ENCODE results near the gene SLC7A6OS.

SLC7A6OS gene

DNA sequence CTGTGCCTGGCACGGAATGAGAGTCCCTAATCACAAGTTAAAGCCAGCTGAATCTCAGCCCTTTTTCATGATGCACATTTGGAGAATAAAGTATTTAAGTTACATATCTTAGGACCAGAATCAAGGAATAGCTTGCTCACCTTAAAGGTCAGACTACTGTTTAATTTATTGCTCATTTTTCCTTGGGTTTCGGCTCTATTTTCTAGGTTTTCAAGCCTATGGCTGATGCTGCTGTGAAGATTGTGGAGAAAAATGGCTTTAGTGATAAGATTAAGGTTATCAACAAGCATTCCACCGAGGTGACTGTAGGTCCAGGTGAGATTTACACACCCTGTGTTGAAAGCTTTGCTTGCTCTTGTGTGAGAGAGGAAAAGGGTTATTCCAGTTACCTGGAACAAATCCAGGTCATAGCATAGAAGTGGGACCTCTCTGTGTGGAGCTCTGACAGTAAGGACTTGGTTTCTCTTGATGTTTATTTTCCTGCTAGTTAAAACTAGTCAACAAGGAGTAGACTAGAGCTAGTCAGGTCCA, 18.2 kb upstream of the SLC7A6OS start:
- peaks cover 10 to 36% (median 31%) of the 10 kb centered on the region in 5 donors for H3K4me1 ChIP-seq (ENCODE audit: control insufficient read depth in 5 of 5, insufficient read depth in 5 of 5, low read length in 5 of 5)
- no peaks in the 10 kb centered on the region for H3K9me3 ChIP-seq (ENCODE audit: control insufficient read depth in 5 of 5, low read length in 5 of 5)
- no peak overlapping the region for H3K4me3 ChIP-seq (ENCODE audit: low read depth in 1 of 5, low read length in 5 of 5)
- no peaks in the 10 kb centered on the region for H3K27me3 ChIP-seq (ENCODE audit: control insufficient read depth in 5 of 5, insufficient read depth in 4 of 5, low read length in 5 of 5)
- H3K36me3 ChIP-seq (ENCODE audit: control insufficient read depth in 5 of 5, insufficient read depth in 5 of 5, low read length in 5 of 5) = peaks cover 4 to 31% (median 23%) of the 10 kb centered on the region in 5 donors
- H3K27ac ChIP-seq (ENCODE audit: low read depth, low read length) = no peak overlapping the region
- no peak overlapping the region for H3K9ac ChIP-seq (ENCODE audit: low read length in 5 of 5)

DNA sequence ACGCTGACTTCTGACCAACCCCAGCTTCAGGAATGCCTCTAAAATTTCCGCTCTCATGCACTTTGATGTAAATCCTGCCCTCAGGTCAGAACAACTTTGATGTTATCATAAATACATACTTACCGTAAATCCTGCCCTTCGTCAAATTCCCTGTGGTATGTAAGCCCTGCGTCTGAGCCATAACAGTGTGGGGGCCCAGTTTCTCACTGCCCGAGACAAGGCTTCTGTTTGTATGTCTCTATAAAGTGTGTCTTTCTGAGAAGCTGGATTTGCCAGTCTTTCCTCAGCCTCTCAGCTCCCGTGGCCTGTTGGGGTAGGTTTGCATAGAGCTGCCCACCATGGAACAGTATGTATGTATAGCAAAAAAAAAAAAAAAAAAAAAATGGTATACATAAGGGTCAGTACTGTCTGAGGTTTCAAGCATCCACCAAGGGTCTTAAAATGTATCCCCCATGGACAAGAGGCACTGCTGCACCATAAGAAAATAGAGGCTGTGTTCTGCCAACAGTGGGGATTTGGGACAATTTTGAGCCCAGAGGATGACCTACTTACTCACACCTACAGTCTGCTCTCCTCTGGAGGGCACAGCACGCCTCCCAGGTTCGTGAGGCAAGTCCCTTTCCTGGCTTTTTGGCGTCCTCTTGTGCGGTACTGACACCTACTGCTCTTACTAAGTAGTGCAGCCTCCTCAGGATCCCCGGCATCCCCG, 17.6 kb upstream of the SLC7A6OS start:
- Histone ChIP-seq H3K4me3 (ENCODE audit: low read depth in 1 of 5, low read length in 5 of 5) (no peak overlapping the region), H3K27ac (ENCODE audit: low read depth, low read length) (no peak overlapping the region), H3K36me3 (ENCODE audit: control insufficient read depth in 5 of 5, insufficient read depth in 5 of 5, low read length in 5 of 5) (peaks cover 4 to 32% (median 24%) of the 10 kb centered on the region in 5 donors)

DNA sequence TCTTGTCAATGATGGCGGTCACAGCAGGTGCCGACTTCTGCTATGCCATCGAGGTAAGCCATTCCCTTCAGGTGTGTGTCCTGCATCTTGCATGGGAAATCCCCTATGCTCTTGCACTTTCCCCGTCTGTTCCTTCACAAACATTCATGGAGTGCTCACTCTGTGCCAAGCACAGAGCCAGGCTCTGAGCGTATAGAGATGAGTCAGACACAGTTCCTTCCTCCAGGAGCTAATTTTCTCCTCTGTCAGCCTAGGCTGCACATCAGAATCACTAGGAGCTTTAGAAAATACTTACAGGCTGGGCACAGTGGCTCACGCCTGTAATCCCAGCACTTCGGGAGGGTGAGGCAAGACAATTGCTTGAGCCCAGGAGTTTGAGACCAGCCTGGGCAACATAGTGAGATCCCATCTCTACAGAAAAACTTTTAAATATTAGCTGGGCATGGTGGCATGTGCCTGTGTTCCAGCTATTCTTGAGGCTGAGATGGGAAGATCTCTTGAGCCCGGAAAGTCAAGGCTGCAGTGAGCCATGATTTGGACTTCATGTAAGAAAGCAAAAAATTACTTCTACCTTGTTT, 14.1 kb upstream of the SLC7A6OS start:
- no peaks in the 10 kb centered on the region for H3K27me3 ChIP-seq (ENCODE audit: control insufficient read depth in 5 of 5, insufficient read depth in 4 of 5, low read length in 5 of 5)
- H3K4me3 ChIP-seq (ENCODE audit: low read depth in 1 of 5, low read length in 5 of 5) = no peak overlapping the region
- H3K4me1 ChIP-seq (ENCODE audit: control insufficient read depth in 5 of 5, insufficient read depth in 5 of 5, low read length in 5 of 5) = peaks cover 0 to 5% (median 2%) of the 10 kb centered on the region in 5 donors
- no peak overlapping the region for H3K27ac ChIP-seq (ENCODE audit: low read depth, low read length)
- H3K9ac ChIP-seq (ENCODE audit: low read length in 5 of 5) = no peak overlapping the region
- H3K9me3 ChIP-seq (ENCODE audit: control insufficient read depth in 5 of 5, low read length in 5 of 5) = no peaks in the 10 kb centered on the region
- H3K36me3 ChIP-seq (ENCODE audit: control insufficient read depth in 5 of 5, insufficient read depth in 5 of 5, low read length in 5 of 5) = peaks cover 10 to 53% (median 45%) of the 10 kb centered on the region in 5 donors

More for the DNA sequence above, 17.6 kb upstream of the SLC7A6OS start:
- Histone ChIP-seq H3K9me3 (ENCODE audit: control insufficient read depth in 5 of 5, low read length in 5 of 5) (no peaks in the 10 kb centered on the region), H3K4me1 (ENCODE audit: control insufficient read depth in 5 of 5, insufficient read depth in 5 of 5, low read length in 5 of 5) (peaks cover 10 to 30% (median 25%) of the 10 kb centered on the region in 5 donors), H3K27me3 (ENCODE audit: control insufficient read depth in 5 of 5, insufficient read depth in 4 of 5, low read length in 5 of 5) (no peaks in the 10 kb centered on the region), H3K9ac (ENCODE audit: low read length in 5 of 5) (no peak overlapping the region)

DNA sequence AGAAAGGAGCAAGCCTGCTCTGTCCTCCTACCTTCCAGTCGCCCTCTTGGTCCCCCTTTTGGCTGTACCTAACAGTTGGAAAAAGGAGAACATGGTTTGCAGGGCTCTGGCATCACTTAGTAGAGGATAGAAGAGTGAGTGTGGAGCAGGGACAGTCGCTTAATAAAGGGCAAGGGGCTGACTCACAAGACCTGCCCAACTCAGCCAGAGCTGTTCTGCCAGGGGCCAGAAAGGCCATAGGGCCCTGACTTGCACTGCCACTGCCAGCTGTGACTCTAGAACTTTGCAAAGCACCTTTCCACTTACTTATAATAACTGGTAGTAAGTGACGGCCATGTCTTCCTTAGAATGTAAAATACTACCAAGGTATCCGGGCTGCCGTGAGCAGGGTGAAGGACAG, 13.6 kb upstream of the SLC7A6OS start:
- peaks cover 0 to 5% (median 2%) of the 10 kb centered on the region in 5 donors for H3K4me1 ChIP-seq (ENCODE audit: control insufficient read depth in 5 of 5, insufficient read depth in 5 of 5, low read length in 5 of 5)
- H3K9me3 ChIP-seq (ENCODE audit: control insufficient read depth in 5 of 5, low read length in 5 of 5) = no peaks in the 10 kb centered on the region
- no peak overlapping the region for H3K27ac ChIP-seq (ENCODE audit: low read depth, low read length)
- H3K4me3 ChIP-seq (ENCODE audit: low read depth in 1 of 5, low read length in 5 of 5) = no peak overlapping the region
- H3K36me3 ChIP-seq (ENCODE audit: control insufficient read depth in 5 of 5, insufficient read depth in 5 of 5, low read length in 5 of 5) = peaks cover 10 to 54% (median 47%) of the 10 kb centered on the region in 5 donors
- no peak overlapping the region for H3K9ac ChIP-seq (ENCODE audit: low read length in 5 of 5)
- H3K27me3 ChIP-seq (ENCODE audit: control insufficient read depth in 5 of 5, insufficient read depth in 4 of 5, low read length in 5 of 5) = no peaks in the 10 kb centered on the region

DNA sequence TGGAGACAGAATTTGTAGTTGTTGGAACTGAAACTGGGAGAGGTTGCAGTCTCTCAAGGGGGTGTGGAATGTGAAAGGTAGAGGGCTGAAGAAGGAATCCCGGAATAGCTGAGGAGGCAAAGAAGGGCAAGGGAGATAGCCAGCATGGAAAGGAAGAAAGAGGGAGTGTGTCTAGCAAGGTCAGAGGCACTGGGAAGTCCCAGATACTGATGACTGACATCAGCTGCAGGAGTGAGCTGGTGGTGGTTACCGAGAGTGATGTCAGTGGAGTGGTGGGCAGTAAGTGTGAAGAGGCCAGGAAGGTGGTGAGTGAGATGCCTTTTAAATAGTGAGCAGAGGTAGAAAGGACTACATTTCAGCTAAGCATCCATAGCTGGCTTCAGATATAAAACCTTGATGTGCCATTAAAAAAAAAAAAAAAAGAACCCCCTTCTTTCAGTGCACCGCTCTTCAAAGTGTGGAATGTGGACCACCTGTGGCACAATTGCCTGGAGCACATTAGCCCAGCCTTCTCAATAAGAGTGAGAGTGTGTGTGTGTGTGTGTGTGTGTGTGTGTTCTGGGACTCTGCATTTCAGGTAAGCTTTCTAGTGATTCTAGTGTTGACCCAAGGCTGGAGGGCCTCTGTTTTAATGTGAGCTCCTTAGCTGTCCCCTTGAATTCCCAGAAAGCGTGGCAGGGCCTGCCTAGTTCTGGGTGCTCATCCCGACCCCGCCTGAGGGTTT, 8.6 kb upstream of the SLC7A6OS start:
- H3K27ac ChIP-seq (ENCODE audit: low read depth, low read length) = no peak overlapping the region
- no peak overlapping the region for H3K9ac ChIP-seq (ENCODE audit: low read length in 5 of 5)
- no peaks in the 10 kb centered on the region for H3K27me3 ChIP-seq (ENCODE audit: control insufficient read depth in 5 of 5, insufficient read depth in 4 of 5, low read length in 5 of 5)
- H3K4me1 ChIP-seq (ENCODE audit: control insufficient read depth in 5 of 5, insufficient read depth in 5 of 5, low read length in 5 of 5) = no peaks in the 10 kb centered on the region
- no peaks in the 10 kb centered on the region for H3K9me3 ChIP-seq (ENCODE audit: control insufficient read depth in 5 of 5, low read length in 5 of 5)
- no peak overlapping the region for H3K4me3 ChIP-seq (ENCODE audit: low read depth in 1 of 5, low read length in 5 of 5)
- peaks cover 6 to 63% (median 51%) of the 10 kb centered on the region in 5 donors for H3K36me3 ChIP-seq (ENCODE audit: control insufficient read depth in 5 of 5, insufficient read depth in 5 of 5, low read length in 5 of 5)

DNA sequence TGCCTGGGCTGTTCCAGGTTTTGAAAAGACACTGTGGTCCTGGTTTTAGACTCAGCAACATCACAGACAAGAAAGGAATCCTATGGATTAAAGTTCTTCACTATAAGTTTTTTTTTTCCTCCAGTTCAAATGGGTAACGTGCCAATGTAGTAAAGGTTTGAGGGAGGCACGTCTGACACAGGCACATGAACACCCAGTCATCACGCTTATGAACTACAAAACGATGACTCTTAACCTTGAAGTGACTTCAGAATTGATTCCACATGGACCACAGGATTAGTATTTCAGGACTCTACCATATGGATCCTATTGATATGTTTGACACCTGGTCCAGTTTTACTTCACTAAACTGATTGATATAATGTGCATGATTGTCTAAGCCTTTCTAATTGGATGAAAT, 2.4 kb upstream of the SLC7A6OS start:
- Histone ChIP-seq H3K9ac (ENCODE audit: low read length in 5 of 5) (peak overlapping the region in 2 of 5 donors; percentile 12 to 32), H3K27ac (ENCODE audit: low read depth, low read length) (no peak overlapping the region), H3K4me3 (ENCODE audit: low read depth in 1 of 5, low read length in 5 of 5) (no peak overlapping the region), H3K9me3 (ENCODE audit: control insufficient read depth in 5 of 5, low read length in 5 of 5) (no peaks in the 10 kb centered on the region), H3K4me1 (ENCODE audit: control insufficient read depth in 5 of 5, insufficient read depth in 5 of 5, low read length in 5 of 5) (peaks cover 7 to 38% (median 34%) of the 10 kb centered on the region in 5 donors), H3K36me3 (ENCODE audit: control insufficient read depth in 5 of 5, insufficient read depth in 5 of 5, low read length in 5 of 5) (peaks cover 4 to 32% (median 19%) of the 10 kb centered on the region in 5 donors), H3K27me3 (ENCODE audit: control insufficient read depth in 5 of 5, insufficient read depth in 4 of 5, low read length in 5 of 5) (no peaks in the 10 kb centered on the region)

DNA sequence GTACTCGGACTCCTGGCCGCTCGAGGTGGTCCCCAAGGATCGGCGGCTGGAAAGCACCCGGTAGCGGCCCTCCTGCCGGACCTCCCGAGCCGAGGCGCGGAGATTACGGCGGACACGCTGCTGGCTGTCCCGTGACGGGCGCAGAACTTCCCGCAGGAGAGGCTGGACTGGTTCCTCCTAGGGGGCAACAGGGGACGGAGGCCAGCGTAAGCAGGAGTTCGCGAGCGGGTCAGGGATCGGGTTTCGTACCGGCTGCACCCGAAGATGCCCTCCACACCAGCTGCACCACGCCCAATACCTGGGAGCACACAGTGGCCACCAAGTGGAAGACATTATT, 341 bp downstream of the SLC7A6OS start:
- Histone ChIP-seq H3K27me3 (ENCODE audit: control insufficient read depth in 5 of 5, insufficient read depth in 4 of 5, low read length in 5 of 5) (no peaks in the 10 kb centered on the region), H3K36me3 (ENCODE audit: control insufficient read depth in 5 of 5, insufficient read depth in 5 of 5, low read length in 5 of 5) (peaks cover 9 to 37% (median 15%) of the 10 kb centered on the region in 5 donors), H3K4me1 (ENCODE audit: control insufficient read depth in 5 of 5, insufficient read depth in 5 of 5, low read length in 5 of 5) (peaks cover 7 to 38% (median 34%) of the 10 kb centered on the region in 5 donors), H3K9ac (ENCODE audit: low read length in 5 of 5) (peak overlapping the region; percentile 86 to 99 (median 95)), H3K4me3 (ENCODE audit: low read depth in 1 of 5, low read length in 5 of 5) (peak overlapping the region; percentile 91 to 99 (median 97)), H3K27ac (ENCODE audit: low read depth, low read length) (peak overlapping the region; percentile 81), H3K9me3 (ENCODE audit: control insufficient read depth in 5 of 5, low read length in 5 of 5) (no peaks in the 10 kb centered on the region)

DNA sequence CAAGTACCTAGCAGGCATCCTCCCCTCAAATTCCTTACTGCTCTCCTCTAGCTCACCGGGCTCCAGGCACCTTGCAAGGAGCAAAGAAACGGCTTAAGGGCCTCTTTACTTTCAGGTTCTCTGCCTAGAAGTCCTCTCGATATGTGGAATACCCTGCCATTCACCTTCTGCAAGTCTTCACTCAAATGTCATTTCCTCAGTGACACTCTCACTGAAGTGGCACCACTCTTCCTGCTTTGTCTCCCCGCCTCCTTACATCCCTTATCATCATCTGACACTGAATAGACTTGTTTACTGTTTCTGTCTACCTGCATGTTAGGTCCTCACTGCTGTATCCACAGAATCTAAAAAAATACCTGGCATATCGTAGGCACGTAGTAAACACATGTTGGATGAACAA, 947 bp downstream of the SLC7A6OS start:
- peaks cover 7 to 38% (median 34%) of the 10 kb centered on the region in 5 donors for H3K4me1 ChIP-seq (ENCODE audit: control insufficient read depth in 5 of 5, insufficient read depth in 5 of 5, low read length in 5 of 5)
- H3K36me3 ChIP-seq (ENCODE audit: control insufficient read depth in 5 of 5, insufficient read depth in 5 of 5, low read length in 5 of 5) = peaks cover 9 to 39% (median 20%) of the 10 kb centered on the region in 5 donors
- H3K4me3 ChIP-seq (ENCODE audit: low read depth in 1 of 5, low read length in 5 of 5) = peak overlapping the region; percentile 91 to 99 (median 97)
- H3K9me3 ChIP-seq (ENCODE audit: control insufficient read depth in 5 of 5, low read length in 5 of 5) = no peaks in the 10 kb centered on the region
- H3K27me3 ChIP-seq (ENCODE audit: control insufficient read depth in 5 of 5, insufficient read depth in 4 of 5, low read length in 5 of 5) = no peaks in the 10 kb centered on the region
- H3K27ac ChIP-seq (ENCODE audit: low read depth, low read length) = peak overlapping the region; percentile 81
- H3K9ac ChIP-seq (ENCODE audit: low read length in 5 of 5) = peak overlapping the region; percentile 60 to 99 (median 95)

DNA sequence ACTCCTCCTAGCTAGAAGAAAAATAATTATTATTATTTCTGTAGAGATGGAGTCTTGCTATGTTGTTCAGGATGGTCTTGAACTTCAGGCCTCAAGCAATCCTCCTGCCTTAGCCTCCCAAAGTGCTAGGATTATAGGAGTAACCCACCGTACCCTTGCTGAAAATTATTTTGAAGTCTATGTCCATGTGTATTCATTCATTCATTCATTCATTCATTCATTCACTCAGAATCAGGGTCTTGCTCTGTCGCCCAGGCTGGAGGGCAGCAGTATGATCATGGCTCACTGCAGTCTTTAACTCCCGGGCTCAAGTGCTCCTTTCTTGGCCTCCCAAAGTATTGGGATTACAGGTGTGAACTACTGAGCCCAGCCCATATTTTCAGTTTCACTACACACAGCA, 4.1 kb downstream of the SLC7A6OS start:
- H3K9me3 ChIP-seq (ENCODE audit: control insufficient read depth in 5 of 5, low read length in 5 of 5) = no peaks in the 10 kb centered on the region
- H3K36me3 ChIP-seq (ENCODE audit: control insufficient read depth in 5 of 5, insufficient read depth in 5 of 5, low read length in 5 of 5) = peaks cover 13 to 64% (median 40%) of the 10 kb centered on the region in 5 donors
- H3K4me3 ChIP-seq (ENCODE audit: low read depth in 1 of 5, low read length in 5 of 5) = no peak overlapping the region
- H3K27me3 ChIP-seq (ENCODE audit: control insufficient read depth in 5 of 5, insufficient read depth in 4 of 5, low read length in 5 of 5) = no peaks in the 10 kb centered on the region
- H3K4me1 ChIP-seq (ENCODE audit: control insufficient read depth in 5 of 5, insufficient read depth in 5 of 5, low read length in 5 of 5) = peaks cover 6 to 27% (median 23%) of the 10 kb centered on the region in 5 donors
- no peak overlapping the region for H3K27ac ChIP-seq (ENCODE audit: low read depth, low read length)
- H3K9ac ChIP-seq (ENCODE audit: low read length in 5 of 5) = no peak overlapping the region

All from subcutaneous abdominal adipose tissue (tissue), 5 donors.